HG02678 (cell line): ENCODE data around the gene RERG.
"Not testable (repeated sequence)": the region's sequence is repeated elsewhere in the genome, so short reads cannot be mapped to it uniquely, and the experiment has no call there.

Experiments
- ATAC-seq: cut with Tn5 transposase; IDR thresholded peaks from one replicate; pipeline ENCODE4 v1.9.1; 2021; ENCODE audit warnings: mild to moderate bottlenecking, moderate library complexity; ENCODE audit not compliant: unreplicated experiment

The RERG gene

GRCh38 chr12:15151161-15152091, 69.8 kb downstream of the RERG start:
- no peak for ATAC-seq

GRCh38 chr12:15146585-15146984, 74.6 kb downstream of the RERG start:
- ATAC-seq, result no peak

- no peak for ATAC-seq
These were observed 77.8 kb downstream of the RERG start for GRCh38 chr12:15143467-15143866.

- ATAC-seq, result no peak
These were observed 78.5 kb downstream of the RERG start for GRCh38 chr12:15142711-15143110.

- no peak for ATAC-seq
These were observed 89.8 kb downstream of the RERG start for GRCh38 chr12:15131431-15131830.

GRCh38 chr12:15130541-15130940, 90.7 kb downstream of the RERG start:
- no peak for ATAC-seq

GRCh38 chr12:15123401-15123800, 97.8 kb downstream of the RERG start:
- no peak for ATAC-seq

- no peak for ATAC-seq
These were observed 98.9 kb downstream of the RERG start for GRCh38 chr12:15122344-15122743.

GRCh38 chr12:15118955-15119354, 102.3 kb downstream of the RERG start:
- ATAC-seq, result no peak

- ATAC-seq, result no peak
These were observed 104.2 kb downstream of the RERG start for GRCh38 chr12:15116983-15117382.

GRCh38 chr12:15116086-15116485, 105.1 kb downstream of the RERG start:
- ATAC-seq, result no peak

GRCh38 chr12:15115434-15115833, 105.8 kb downstream of the RERG start:
- ATAC-seq, result no peak

GRCh38 chr12:15114501-15114900, 106.7 kb downstream of the RERG start:
- no peak for ATAC-seq

GRCh38 chr12:15092826-15093225, 128.4 kb downstream of the RERG start:
- no peak for ATAC-seq

GRCh38 chr12:15090441-15090840, 130.8 kb downstream of the RERG start:
- ATAC-seq, result no peak

- ATAC-seq, result no peak
These were observed 133.1 kb downstream of the RERG start for GRCh38 chr12:15088105-15088504.

- ATAC-seq, result not testable (repeated sequence)
These were observed 143.5 kb downstream of the RERG start for GRCh38 chr12:15077751-15078150.

GRCh38 chr12:15074351-15074750, 146.9 kb downstream of the RERG start:
- no peak for ATAC-seq

- ATAC-seq, result no peak
These were observed 162.1 kb downstream of the RERG start for GRCh38 chr12:15059123-15059522.
